Measurements from ENCODE around the gene CLASRP. TPM values are rescaled to one million over a fixed set of nuclear protein-coding genes. Genes with fewer than 3 reads are reported as not detected.

The CLASRP gene
- total RNA-seq, 1 donor = 39.0 TPM

Small RNA genes within 50 kb of the gene (small RNA-seq; reads per million reads assigned to genes)
- gene RNU6-611P = not detected

Other genes with a start within 250 kb of the CLASRP start
- 8.6 TPM for gene BCAM, start 229.9 kb upstream of the CLASRP start, total RNA-seq
- gene NECTIN2, start 192.7 kb upstream of the CLASRP start, total RNA-seq = 79.4 TPM
- gene TOMM40, start 147.8 kb upstream of the CLASRP start, total RNA-seq = 57.6 TPM
- 6.2 TPM for gene APOE, start 133.2 kb upstream of the CLASRP start, total RNA-seq
- 3.0 TPM for gene APOC1, start 124.4 kb upstream of the CLASRP start, total RNA-seq
- gene APOC4, start 96.8 kb upstream of the CLASRP start, total RNA-seq = not detected
- gene APOC2, start 93.0 kb upstream of the CLASRP start, total RNA-seq = 0.27 TPM
- 49.8 TPM for gene CLPTM1, start 83.7 kb upstream of the CLASRP start, total RNA-seq
- gene RELB, start 37.6 kb upstream of the CLASRP start, total RNA-seq = 25.6 TPM
- gene ZNF296, start 37.4 kb downstream of the CLASRP start, total RNA-seq = 1.3 TPM
- 32.3 TPM for gene GEMIN7, start 40.2 kb downstream of the CLASRP start, total RNA-seq
- gene PPP1R37, start 54.1 kb downstream of the CLASRP start, total RNA-seq = 21.8 TPM
- gene NKPD1, start 121.9 kb downstream of the CLASRP start, total RNA-seq = 1.6 TPM
- 61.9 TPM for gene TRAPPC6A, start 139.2 kb downstream of the CLASRP start, total RNA-seq
- gene BLOC1S3, start 139.7 kb downstream of the CLASRP start, total RNA-seq = 6.2 TPM
- gene EXOC3L2, start 206.4 kb downstream of the CLASRP start, total RNA-seq = 0.54 TPM
- 13.5 TPM for gene MARK4, start 212.2 kb downstream of the CLASRP start, total RNA-seq